GM21529 (cell line): ENCODE results near the gene CEP78.
A peak's percentile ranks its signal among the peaks of the same experiment; 100 is the strongest.
"Not testable (repeated sequence)": the region's sequence is repeated elsewhere in the genome, so short reads cannot be mapped to it uniquely, and the experiment has no call there.

Experiments
- ATAC-seq: cut with Tn5 transposase; IDR thresholded peaks from one replicate; pipeline ENCODE4 v1.9.1; 2021; ENCODE audit not compliant: unreplicated experiment

The CEP78 gene, protein sequence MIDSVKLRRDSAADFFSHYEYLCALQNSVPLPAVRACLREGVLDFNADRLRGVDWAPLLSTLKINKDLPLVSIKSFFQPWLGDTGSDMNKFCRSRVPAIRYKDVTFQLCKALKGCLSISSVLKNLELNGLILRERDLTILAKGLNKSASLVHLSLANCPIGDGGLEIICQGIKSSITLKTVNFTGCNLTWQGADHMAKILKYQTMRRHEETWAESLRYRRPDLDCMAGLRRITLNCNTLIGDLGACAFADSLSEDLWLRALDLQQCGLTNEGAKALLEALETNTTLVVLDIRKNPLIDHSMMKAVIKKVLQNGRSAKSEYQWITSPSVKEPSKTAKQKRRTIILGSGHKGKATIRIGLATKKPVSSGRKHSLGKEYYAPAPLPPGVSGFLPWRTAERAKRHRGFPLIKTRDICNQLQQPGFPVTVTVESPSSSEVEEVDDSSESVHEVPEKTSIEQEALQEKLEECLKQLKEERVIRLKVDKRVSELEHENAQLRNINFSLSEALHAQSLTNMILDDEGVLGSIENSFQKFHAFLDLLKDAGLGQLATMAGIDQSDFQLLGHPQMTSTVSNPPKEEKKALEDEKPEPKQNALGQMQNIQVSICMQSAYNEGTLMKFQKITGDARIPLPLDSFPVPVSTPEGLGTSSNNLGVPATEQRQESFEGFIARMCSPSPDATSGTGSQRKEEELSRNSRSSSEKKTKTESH

DNA sequence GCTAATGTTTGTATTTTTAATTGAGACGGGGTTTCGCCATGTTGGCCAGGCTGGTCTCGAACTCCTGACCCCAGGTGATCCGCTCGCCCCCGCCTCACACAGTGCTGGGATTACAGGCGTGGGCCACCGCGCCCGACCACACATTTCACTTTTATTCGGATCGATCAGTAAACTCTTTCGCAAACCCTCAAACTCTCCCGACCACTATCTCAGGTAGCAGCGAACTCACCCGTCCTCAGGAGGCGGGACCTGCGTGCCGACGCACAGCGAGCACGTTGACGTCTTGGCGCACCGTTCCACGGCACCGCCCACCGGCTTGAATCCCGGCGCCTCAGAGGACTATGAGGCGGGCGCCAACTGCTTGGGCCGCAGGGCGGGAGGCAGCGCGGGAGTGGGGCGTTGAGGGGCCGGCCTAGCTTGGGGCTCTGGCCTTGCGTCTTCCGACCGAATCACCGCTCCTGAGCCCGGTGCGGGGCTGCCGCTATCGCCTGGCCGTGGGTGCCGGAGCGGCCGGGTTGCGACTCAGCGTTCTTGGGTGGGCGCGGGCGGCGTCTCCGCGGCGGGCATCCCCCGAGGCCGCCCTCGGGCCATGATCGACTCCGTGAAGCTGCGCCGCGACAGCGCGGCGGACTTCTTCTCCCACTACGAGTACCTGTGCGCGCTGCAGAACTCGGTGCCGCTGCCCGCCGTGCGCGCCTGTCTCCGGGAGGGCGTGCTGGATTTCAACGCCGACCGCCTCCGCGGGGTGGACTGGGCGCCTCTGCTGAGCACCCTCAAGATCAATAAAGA is at the start of gene CEP78:
CEP78 (plus strand) TSS at position 314 of the 789 bp plus-strand sequence; CDS start at position 590, 276 bp downstream.
- peak; percentile 98 for ATAC-seq

DNA sequence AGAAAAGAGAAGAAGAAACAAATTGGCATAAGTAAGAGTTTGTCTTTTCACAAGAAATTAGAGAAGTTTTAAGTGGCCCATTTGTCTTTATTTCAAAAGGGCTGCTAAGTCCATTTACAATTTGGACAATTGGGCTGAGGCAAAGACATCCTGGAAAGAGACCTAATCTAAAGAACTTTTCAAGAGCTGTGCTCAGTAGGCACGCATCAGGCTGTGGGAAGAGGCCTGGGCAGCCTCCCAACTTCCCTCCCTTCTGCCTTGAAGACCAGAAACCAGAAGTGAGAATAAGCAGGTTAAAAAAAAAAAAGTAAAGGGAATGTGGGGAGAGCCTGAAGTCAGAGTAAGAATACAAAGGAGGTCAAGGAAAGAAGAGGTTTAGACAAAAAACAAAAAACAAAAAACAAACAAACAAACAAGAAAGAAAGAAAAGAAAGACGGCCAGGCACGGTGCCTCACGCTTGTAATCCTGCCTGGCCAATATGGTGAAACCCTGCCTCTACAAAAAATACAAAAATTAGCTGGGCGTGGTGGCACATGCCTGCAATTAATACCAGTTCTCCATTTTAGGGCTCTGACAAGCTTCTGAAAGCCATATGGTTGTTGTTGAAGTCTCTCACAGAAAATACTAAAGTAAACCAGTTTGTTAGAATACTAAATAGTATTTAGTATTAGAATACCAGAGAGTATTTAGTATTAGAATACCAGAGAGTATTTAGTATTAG is 48.0 kb upstream of the CEP78 start:
- ATAC-seq, result no peak

DNA sequence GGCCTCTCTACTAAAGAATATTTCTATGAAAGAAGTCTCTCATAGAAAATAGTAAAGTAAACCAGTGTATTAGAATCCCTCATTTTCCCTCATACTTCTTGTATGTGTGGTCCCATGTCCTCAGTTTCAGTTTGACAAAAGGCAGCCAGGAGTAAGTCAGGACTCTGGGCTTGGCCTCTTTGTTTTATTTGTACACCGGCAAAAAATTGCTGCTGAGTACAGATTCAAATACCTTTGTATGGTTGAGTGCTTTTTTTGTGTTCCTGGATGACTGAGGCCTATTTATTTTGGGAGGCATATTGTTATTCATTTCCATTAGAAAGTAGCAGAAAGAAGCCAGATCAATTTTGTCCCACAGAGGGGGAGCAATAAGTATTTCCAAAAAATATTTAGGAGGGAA is 47.3 kb upstream of the CEP78 start:
- no peak for ATAC-seq

DNA sequence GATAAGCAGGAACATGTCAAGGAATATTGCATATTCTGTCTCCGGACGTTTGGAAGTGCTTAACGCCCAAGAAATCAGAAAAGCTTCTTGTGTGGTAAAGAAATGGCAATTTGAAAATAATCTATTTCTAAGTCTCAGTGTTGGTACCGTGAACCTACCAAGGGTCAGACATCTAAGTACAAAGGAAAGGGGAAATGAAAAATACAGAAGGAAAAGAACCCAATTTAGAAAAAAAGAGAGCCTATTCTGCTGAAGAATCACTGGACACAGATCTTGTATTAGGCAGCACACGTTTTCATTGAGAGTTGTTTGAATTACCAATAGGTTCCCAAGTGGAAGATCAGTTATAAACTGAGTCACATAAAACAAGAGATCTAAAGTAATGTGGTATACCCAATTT is 46.9 kb upstream of the CEP78 start:
- ATAC-seq, result no peak

DNA sequence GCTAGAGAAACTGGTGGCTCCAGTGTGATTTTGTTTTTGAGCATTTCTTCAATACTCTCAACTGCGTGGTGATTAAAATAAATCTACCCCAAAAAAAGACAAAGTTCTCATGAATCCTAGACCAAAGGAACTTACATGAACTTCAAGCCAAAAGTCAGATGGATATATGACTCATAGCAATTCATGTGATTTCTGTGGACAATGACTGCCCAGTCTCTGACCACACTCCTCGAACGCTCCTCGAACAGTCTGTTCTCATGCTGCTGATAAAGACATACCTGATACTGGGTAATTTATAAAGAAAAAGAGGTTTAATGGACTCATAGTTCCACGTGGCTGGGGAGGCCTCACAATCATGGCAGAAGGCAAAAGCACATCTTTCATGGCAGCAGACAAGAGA is 46.4 kb upstream of the CEP78 start:
- ATAC-seq, result no peak

DNA sequence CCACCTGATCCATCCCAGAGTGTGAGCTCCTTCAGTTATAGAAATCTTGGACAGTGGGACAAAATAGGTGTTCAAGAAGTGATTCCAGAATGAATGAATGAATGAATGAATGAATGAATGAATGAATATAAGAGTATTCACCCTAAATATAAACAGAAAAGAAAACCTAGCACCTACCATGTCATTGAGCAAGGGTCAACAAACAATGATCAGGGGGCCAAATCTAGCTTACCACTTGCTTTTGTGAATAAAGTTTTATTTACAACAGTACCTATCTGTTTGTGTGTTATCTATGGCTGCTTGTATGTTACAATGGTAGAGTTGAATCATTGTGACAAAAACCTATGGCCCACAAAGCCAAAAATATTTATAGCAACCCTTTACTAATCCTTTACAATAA is 43.9 kb upstream of the CEP78 start:
- no peak for ATAC-seq

DNA sequence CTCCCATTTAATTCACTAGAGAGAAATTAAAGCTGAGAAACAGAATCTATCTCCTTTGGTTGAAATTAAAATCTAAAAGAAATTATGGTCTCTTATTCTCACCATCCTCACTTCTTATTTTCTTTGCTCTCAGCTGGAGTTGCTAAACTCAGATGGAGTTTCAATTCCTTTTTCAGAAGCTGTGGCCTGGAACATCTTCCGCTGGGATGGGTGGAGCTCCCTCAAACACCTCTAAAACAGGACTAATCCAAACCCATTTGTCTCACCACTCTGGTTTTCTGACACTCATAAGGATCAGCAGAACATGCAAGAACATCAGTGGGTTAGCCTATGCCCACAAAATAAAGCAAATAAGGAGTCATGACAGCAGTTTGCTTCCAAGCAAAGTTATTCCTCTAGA is 39.6 kb upstream of the CEP78 start:
- peak; percentile 74 for ATAC-seq

DNA sequence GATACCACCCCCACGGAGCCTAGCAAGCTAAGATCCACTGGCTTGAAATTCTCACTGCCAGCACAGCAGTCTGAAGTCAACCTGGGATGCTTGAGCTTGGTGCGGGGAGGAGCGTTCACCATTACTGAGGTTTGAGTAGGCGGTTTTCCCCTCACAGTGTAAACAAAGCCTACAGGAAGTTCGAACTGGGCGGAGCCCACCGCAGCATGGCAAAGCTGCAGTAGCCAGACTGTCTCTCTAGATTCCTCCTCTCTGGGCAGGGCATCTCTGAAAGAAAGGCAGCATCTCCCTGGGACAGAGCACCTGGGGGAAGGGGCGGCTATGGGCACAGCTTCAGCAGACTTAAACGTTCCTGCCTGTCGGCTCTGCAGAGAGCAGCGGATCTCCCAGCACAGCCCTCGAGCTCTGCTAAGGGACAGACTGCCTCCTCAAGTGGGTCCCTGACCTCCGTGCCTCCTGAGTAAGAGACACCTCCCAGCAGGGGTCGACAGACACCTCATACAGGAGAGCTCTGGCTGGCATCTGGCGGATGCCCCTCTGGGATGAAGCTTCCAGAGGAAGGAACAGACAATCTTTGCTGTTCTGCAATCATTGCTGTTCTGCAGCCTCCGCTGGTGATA is 34.6 kb upstream of the CEP78 start:
- ATAC-seq, result peak; percentile 70

DNA sequence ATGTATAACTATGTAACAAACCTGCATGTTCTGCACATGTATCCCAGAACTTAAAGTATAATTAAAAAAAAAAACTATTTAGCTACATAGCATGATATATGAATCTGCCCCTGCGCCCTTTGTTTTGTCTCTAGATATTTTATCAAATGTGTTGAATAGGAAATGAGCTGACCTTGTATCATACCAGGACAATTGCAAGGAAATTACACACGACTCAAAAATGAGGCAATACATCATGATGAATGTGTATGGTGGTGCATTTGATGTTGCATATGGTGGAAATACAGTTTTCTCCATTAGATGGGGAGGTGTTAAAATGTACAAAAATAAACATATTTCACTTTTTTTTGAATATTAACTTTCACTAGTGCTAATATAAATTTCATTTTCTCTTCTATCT is 28.6 kb upstream of the CEP78 start:
- ATAC-seq, result no peak

DNA sequence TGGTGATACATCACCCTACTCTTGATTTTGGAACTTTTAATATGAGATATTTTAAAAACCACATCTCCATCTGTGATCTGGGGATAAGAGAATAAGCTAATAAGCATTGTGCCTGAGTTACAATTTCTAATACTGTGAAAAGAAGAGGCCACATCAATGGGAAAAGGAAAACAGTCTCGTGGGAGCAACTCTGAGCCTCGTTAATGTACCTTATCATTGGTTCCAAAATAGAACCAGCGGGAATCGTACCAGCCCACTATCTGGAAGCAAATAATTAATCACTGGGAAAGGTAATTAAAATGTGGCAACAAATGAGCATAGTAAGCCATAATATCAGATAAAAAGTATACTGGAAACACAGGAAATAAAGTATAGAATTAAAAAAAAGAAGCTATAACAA is 28.0 kb upstream of the CEP78 start:
- ATAC-seq, result no peak

DNA sequence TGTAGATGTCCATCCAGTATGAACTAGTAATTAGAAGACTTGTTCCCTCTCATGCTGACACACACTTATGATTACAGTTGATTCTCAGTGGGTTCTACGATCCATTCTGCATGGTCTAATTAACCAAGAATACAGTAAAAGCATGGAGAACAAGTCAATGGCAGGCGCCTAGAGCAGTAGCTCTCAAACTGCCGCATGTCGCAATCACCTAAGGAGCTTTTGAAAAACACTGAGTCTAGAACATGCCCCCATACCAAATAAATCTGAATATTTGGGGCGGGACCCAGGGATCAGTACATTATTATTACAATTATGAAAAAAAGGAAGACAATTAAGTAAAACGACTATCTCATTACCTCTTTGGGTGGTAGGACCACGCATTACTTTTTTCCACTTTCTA is 26.7 kb upstream of the CEP78 start:
- no peak for ATAC-seq

DNA sequence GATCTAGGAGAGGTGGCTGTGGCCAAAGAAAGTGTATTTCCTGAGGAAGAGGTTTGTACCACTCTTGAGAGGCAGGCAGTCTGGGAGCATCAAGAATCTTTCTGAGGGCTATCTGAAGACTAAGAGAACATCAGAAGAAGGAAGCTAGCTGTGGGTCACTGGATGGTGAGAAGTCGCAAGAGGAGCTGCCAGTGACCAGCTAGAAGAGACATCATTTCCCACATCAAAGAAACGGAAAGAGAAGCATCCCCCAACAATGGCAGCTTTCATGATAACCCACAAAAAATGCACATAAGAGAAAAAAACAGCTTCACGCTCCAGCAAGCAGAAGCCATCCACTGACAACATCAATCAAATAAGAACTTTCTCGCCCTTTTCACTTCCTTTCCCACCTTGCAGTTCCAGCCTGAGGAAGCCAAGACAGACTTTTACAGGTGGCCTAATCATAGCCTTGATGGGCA is 25.0 kb upstream of the CEP78 start:
- ATAC-seq, result peak; percentile 77

DNA sequence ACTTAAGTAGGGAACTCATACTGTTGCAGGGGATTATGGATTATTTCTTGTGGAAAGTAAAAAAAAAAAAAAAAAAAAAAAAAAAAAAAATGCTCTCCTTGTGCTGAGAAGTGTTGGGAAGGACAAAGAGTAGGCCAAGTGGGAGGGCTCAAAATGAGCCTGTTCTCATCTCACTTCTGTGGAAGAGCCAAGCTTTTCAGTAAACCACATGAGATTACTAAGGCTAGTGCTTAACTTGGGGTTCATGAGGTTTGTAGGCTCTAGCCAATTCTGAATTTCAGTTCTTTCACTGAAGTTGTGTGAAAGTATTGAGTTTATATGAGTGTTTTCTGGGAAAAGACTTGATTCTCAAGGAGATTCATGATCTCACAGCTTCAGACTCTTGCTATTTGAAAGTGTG is 23.0 kb upstream of the CEP78 start:
- no peak for ATAC-seq

DNA sequence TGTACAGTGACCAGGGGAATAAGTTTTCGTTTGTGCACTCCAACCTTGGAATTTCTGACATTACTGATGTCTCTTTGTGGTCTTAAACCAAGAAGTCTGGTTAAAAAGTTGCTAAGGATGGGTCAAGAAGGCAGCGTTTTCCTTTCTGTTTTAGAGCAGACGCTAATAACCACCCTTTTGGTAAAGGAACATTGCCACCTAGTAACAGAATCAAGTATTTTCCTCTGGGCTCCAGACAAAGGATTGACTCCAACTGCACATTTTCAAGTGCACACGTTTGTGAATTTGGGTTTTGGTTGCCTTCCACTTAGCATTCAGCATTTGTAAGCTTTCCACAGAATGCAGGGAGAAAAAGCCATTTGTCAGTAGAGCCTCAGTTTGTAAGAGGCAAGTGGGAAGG is 22.2 kb upstream of the CEP78 start:
- ATAC-seq, result no peak

DNA sequence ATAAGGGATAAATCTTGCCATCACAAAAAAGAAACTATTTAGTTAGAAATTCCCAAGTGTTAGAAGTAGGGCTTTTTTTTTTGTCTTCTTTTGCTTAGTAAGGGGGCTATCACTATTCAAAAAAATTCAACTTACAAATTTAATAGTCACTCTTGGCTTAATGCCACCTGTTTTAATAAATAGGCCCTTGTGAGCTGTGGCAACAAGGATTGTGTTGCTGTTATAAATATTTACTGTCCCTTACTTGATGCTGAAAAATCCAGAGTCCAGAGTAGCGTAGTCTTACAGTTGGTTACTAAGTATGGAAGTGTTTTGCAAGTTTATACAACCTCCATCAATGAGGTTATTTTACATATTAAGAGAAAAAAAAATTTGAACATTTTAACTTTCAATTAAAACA is 21.4 kb upstream of the CEP78 start:
- no peak for ATAC-seq

DNA sequence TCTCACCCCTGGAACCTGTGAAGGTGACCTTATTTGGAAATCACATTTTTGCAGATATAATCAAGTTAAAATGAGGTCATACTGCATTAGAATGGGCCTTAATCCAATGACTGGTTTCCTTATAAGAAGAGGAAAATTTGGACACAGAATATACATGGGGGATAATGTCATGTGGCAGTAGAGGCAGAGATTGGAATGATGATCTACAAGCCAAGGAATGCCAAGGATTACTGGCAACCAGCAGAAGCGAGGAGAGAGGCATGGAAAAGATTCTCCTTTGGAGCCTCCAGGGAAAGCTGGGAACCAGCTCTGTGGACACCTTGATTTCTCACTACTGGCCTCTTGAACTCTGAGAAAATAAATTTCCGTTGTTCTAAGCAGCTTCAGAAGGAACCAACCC is 20.2 kb upstream of the CEP78 start:
- no peak for ATAC-seq

DNA sequence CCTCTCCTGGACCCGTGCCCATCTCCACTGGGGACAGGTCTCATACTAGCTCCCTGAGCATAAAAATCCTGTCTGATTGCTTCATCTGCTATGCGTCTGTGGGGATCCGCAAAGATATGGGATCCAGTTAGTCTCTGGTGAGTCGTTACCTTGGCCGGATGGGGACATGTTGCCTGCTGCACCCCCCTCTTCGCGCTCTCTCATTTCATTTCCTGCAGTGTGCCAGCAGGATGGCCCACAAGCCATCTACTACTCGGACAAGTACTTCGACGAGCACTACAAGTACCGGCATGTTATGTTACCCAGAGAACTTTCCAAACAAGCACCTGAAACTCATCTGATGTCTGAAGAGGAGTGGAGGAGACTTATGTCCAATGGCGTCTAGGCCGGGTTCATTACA is 17.0 kb upstream of the CEP78 start:
- ATAC-seq, result no peak

DNA sequence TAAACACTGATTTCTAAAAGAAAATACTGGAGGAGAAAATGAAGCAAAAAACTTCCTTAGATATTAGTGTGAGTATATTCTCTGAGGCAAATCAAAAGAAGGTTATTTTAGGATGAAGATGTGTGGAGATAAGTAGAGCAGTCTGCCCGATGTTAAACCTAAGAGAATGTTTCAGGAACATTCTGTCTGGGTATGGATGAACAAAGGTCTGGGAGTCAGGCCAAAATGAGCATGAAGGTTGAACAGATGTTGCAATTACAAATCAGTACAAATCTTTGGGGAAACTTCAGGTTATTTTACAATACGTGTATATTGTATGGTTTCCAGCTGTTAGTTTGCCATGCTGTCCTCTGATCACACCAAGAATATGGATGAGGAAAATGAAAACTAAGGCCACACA is 14.4 kb upstream of the CEP78 start:
- ATAC-seq, result no peak

DNA sequence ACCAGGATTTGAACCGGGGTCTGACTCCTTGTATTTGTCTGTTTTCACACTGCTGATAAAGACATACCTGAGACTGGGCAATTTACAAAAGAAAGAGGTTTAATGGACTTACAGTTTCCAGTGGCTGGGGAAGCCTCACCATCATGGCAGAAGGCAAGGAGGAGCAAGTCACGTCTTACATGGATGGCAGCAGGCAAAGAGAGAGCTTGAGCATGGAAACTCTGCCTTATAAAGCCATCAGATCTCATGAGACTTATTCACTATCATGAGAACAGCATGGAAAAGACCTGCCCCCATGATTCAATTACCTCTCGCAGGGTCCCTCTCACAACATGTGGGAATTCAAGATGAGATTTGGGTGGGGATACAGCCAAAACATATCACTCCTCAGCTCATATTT is 14.0 kb upstream of the CEP78 start:
- ATAC-seq, result not testable (repeated sequence)

DNA sequence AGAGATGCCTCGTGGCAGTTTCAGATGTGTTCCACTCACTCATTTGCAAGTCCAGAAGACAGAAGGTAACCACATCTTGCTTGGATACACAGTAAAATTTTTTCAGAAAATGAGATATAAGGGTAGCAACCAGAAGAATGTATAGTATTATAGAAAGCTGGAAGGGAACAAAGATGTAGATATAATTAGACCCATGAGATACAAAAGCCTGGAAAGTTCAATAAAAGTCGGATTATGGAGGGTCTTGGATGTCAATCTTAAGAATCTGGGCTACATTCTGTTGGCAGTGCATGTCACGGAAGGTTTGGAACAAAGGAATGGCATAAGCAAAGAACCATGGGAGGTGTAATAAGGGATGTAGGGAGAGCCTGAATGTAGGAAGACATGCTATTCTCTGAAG is 5.1 kb upstream of the CEP78 start:
- ATAC-seq, result no peak

DNA sequence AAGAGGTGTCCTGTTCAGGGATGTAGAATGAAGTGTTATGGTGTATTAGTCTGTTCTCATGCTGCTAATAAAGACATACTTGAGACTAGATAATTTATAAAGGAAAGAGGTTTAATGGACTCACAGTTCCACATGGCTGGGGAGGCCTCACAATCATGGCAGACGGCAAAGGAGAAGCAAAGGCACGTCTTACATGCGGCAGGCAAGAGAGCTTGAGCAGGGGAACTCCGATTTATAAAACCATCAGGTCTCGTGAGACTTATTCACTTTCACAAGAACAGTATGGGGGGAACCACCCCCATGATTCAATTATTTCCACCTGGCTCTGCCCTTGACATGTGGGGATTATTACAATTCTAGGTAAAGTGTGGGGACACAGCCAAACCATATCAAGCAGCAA is 3.4 kb upstream of the CEP78 start:
- ATAC-seq, result not testable (repeated sequence)
